Spinal cord (tissue), 10 donors: Measurements from ENCODE around the gene EPN1. TPM values are rescaled to one million over a fixed set of nuclear protein-coding genes. Genes with fewer than 3 reads are reported as not detected.

Source experiments
- DNase-seq, 6 donors: peaks; one replicate each; pipeline versions ENCODE4 v3.0.0 to v3.0.0-alpha.2; 2013 to 2015; ENCODE audit warnings: low spot score in 6 of 6, low read depth in 4 of 6
- H3K27ac ChIP-seq: one replicate; pipeline ENCODE4 v1.5.1; 2013; ENCODE audit warnings: low read depth, low read length, control low read depth
- H3K27me3 ChIP-seq: one replicate; pipeline ENCODE4 v1.6.1; 2013; ENCODE audit warnings: low read length; ENCODE audit not compliant: control insufficient read depth, insufficient read depth
- H3K36me3 ChIP-seq: one replicate; pipeline ENCODE4 v1.6.1; 2013; ENCODE audit warnings: low read length; ENCODE audit not compliant: control insufficient read depth, insufficient read depth
- H3K4me1 ChIP-seq: one replicate; pipeline ENCODE4 v1.6.1; 2013; ENCODE audit warnings: low read length; ENCODE audit not compliant: control insufficient read depth, insufficient read depth
- H3K4me3 ChIP-seq: one replicate; pipeline ENCODE4 v1.5.1; 2013; ENCODE audit warnings: low read depth, low read length, control low read depth
- H3K9me3 ChIP-seq: one replicate; pipeline ENCODE4 v1.6.1; 2013; ENCODE audit warnings: low read length; ENCODE audit not compliant: control insufficient read depth, insufficient read depth
- WGBS: methylation state at CpG from one replicate; pipeline ENCODE4 v1.1.5; 2013; ENCODE audit warnings: missing lambda C conversion rate; ENCODE audit not compliant: insufficient coverage; 5-methylcytosine and 5-hydroxymethylcytosine counted together
- polyA plus RNA-seq, 2 donors: library from polyadenylated mRNA; unstranded; fragments of 120-200 nt; gene quantifications; one replicate each; pipeline ENCODE4 v1.2.1, GENCODE V29; 2013; ENCODE audit not compliant: insufficient read length in 2 of 2
- total RNA-seq, 2 donors: library from RNA; depleted of rRNA in 1 of 2; stranded (reverse); fragments of 120-200 nt in 1 of 2; fragments of >200 nt in 1 of 2; gene quantifications; one replicate each; pipeline versions ENCODE4 v1.2.3 to v1.2.4, GENCODE V29; 2013 to 2014
- donor health status: healthy.

The EPN1 gene
- total and polyA plus RNA-seq, 4 donors, result 31.3 to 192 (median 111) TPM

- no peak overlapping the region for H3K4me3 ChIP-seq
- no peaks in the 10 kb centered on the region for H3K27me3 ChIP-seq
- H3K27ac ChIP-seq, result no peak overlapping the region
- WGBS, result 89% methylated on average over 4 of the region's 5 CpGs
- H3K4me1 ChIP-seq, result peaks cover 67% of the 10 kb centered on the region
- no peak for DNase-seq
- no peaks in the 10 kb centered on the region for H3K9me3 ChIP-seq
- H3K36me3 ChIP-seq, result peaks cover 45% of the 10 kb centered on the region
These were observed 29.5 kb upstream of the EPN1 start for GRCh38 chr19:55645512-55645881.

DNA sequence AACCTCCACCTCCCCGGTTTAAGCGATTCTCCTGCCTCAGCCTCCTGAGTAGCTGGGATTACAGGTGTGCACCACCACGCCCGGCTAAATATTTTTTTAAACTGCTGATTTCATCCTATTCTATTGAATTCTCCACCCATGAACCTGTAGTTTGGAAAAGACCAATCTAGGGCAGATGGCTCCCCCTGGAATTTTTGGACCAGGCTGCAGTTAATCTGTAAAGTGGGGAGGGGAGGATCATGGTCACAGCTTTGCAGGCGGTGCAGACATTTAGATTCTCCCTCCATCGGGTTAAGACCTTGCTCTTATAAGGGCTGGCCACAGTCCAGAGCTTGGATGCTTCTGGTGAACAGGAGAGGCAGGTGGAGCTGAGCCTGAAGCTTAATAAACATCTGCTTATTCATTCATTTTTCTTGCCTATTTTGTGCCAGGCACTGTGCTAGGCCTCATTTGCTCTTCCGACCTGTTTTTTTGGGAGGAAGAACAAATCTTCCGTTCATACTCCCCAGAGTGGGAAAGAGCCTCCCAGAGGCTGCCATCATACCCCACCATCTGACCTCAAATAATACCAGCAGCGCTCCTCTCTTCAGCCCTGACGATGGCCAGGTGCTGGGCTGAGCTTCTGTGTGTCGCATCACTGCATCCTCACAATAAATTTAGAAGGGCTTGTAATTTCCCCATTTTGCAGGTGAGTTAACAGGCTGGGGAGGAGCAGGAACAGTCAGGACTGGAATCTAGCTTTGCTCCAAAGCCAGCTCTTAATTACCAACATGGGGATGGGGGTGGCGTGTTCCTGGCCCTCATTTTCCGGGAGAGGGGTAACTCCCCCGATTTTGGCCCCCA, 27.9 kb upstream of the EPN1 start:
- Histone ChIP-seq H3K27me3 (no peaks in the 10 kb centered on the region), H3K4me3 (peak overlapping the region; percentile 68), H3K9me3 (no peaks in the 10 kb centered on the region), H3K27ac (peak overlapping the region; percentile 88), H3K4me1 (peaks cover 60% of the 10 kb centered on the region), H3K36me3 (peaks cover 61% of the 10 kb centered on the region)
- no peak for DNase-seq
- 47% methylated on average over 4 of the region's 14 CpGs for WGBS

- peak within 1 kb of the TSS; percentile 68 for H3K4me3 ChIP-seq
- peaks cover 70% of the 10 kb centered on the region for H3K36me3 ChIP-seq
- H3K27ac ChIP-seq, result peak within 1 kb of the TSS; percentile 88
- peak in 5 of 6 donors; percentile 74 to 96 (median 80) for DNase-seq
- WGBS, result under 1% methylated on average over 71 of the region's 87 CpGs
- peaks cover 56% of the 10 kb centered on the region for H3K4me1 ChIP-seq
- H3K27me3 ChIP-seq, result no peaks in the 10 kb centered on the region
- no peaks in the 10 kb centered on the region for H3K9me3 ChIP-seq
These were observed 27.1 kb upstream of the EPN1 start, which contains the start of gene CCDC106 for GRCh38 chr19:55647732-55648584. Gene CCDC106 (plus strand): TSS chr19:55648212. CDS start chr19:55649047, 835 bp downstream.

DNA sequence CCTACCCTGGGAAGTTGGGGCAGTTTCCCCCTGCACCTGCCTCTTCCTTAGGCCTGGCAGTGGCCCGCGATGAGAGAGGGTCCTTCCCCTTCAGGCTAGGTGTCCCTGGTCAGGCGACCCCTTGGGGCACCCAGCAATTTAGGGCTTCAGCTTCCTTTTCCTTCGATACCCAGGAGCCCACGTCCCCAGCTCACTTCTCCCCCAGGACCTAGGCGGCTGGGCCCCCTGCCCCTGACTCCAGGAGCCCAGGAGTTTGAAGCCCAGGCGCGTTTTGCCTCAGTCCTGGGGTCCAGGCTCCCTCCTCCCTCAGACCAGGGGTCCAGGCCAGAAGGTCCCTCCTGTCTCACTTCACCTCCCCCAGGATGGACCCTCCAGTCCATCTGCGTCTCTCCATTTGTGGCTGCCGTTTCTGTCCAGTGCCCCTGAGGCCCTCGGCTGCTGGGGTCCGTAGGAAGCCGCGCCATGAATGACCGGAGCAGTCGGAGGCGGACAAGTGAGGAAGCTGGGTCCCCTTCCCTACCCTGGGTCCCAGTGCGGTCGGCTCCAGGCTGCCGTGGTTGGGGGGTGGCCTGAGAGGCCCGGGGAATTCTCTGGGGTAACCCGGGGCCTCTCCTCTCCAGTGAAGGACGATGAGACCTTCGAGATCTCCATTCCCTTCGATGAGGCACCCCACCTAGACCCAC, 26.3 kb upstream of the EPN1 start:
- Histone ChIP-seq H3K36me3 (peaks cover 73% of the 10 kb centered on the region), H3K9me3 (no peaks in the 10 kb centered on the region), H3K4me3 (peak overlapping the region; percentile 68), H3K27me3 (no peaks in the 10 kb centered on the region), H3K27ac (peak overlapping the region; percentile 40), H3K4me1 (peaks cover 57% of the 10 kb centered on the region)
- 17% methylated on average over 17 of the region's 25 CpGs for WGBS
- no peak for DNase-seq

DNA sequence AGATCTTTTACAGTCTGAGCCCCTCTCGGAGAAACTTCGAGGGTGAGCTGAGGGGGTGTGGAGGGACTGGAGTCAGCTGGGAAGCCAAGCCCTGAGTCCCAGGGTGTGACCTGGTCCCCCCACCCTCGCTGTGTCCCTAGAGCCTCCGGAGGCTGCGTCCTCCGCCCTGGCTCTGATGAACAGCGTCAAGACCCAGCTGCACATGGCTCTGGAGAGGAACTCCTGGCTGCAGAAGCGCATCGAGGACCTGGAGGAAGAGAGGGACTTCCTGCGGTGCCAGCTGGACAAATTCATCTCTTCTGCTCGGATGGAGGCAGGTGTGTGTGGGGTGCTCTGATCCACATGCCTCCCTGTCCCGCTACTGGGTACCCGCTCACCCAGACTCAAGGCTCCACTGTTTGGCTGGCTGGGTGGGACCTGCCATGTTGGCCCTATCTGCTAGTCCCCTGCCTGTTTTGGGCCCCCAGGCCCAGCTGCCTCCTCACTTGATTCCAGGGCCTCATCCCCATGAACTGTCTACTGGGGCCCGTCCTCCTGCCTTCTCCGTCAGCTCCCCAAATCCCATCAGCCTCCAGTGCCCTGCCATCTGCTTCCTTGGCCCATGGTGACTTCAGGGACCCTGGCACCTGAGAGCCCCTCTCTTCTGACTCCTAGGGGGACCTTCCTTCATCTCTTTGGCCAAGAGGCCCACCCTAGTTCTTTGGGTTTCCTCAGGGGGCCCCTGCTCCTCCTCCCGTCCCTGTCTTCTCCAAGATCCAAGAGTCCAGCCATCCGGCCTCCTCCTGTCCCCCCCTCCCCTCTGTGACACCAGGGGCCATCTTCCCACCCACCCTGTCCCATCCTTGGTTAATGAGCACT, 25.5 kb upstream of the EPN1 start:
- 87% methylated on average over 17 of the region's 17 CpGs for WGBS
- no peaks in the 10 kb centered on the region for H3K9me3 ChIP-seq
- no peak overlapping the region for H3K27ac ChIP-seq
- H3K4me1 ChIP-seq, result peaks cover 50% of the 10 kb centered on the region
- no peaks in the 10 kb centered on the region for H3K27me3 ChIP-seq
- DNase-seq, result no peak
- peaks cover 67% of the 10 kb centered on the region for H3K36me3 ChIP-seq
- H3K4me3 ChIP-seq, result peak overlapping the region; percentile 68

- 93% methylated on average over 4 of the region's 4 CpGs for WGBS
These were observed 24.9 kb upstream of the EPN1 start for GRCh38 chr19:55650126-55650557.

GRCh38 chr19:55650602-55651230, 24.3 kb upstream of the EPN1 start:
- Histone ChIP-seq H3K4me1 (peaks cover 42% of the 10 kb centered on the region), H3K36me3 (peaks cover 56% of the 10 kb centered on the region), H3K4me3 (no peak overlapping the region), H3K9me3 (no peaks in the 10 kb centered on the region), H3K27ac (no peak overlapping the region), H3K27me3 (no peaks in the 10 kb centered on the region)
- no peak for DNase-seq
- WGBS, result 90% methylated on average over 17 of the region's 17 CpGs

More at GRCh38 chr19:55650126-55650557, 24.9 kb upstream of the EPN1 start:
- no peaks in the 10 kb centered on the region for H3K27me3 ChIP-seq
- no peak overlapping the region for H3K4me3 ChIP-seq
- H3K9me3 ChIP-seq, result no peaks in the 10 kb centered on the region
- peaks cover 43% of the 10 kb centered on the region for H3K4me1 ChIP-seq
- no peak overlapping the region for H3K27ac ChIP-seq
- H3K36me3 ChIP-seq, result peaks cover 61% of the 10 kb centered on the region
- no peak for DNase-seq

DNA sequence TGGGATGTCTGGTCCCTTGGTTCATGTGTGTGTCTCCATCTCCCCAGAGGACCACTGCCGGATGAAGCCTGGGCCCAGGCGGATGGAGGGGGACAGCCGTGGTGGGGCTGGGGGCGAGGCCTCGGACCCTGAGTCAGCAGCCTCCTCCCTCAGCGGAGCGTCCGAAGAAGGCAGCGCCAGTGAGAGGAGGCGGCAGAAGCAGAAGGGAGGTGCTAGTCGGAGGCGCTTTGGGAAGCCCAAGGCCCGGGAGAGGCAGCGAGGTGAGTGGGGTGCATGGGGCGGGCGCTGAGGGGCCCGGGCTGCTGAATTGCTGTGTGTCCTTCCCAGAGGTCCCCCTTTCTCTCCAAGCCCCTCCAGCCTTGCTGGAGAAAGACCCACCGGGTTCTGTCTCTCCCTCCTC, 23.8 kb upstream of the EPN1 start:
- Histone ChIP-seq H3K9me3 (no peaks in the 10 kb centered on the region), H3K4me1 (peaks cover 42% of the 10 kb centered on the region), H3K27me3 (no peaks in the 10 kb centered on the region), H3K27ac (no peak overlapping the region), H3K4me3 (no peak overlapping the region), H3K36me3 (peaks cover 52% of the 10 kb centered on the region)
- DNase-seq, result no peak
- WGBS, result 92% methylated on average over 6 of the region's 18 CpGs
